22Rv1 (cell line): ENCODE results near the gene ZNF423.

Experiments used
- ZFX ChIP-seq: fragments of 450-650 bp; IDR thresholded peaks from 2 replicates; pipeline ENCODE4 v1.6.1; 2017; ENCODE audit warnings: antibody characterized with exemption, borderline replicate concordance
- TF ChIP-seq, protein P1 (sequence below): fragments of 450-650 bp; IDR thresholded peaks from 2 replicates; pipeline ENCODE4 v1.5.1; 2017; ENCODE audit warnings: mild to moderate bottlenecking

- TF ChIP-seq, protein P1, sequence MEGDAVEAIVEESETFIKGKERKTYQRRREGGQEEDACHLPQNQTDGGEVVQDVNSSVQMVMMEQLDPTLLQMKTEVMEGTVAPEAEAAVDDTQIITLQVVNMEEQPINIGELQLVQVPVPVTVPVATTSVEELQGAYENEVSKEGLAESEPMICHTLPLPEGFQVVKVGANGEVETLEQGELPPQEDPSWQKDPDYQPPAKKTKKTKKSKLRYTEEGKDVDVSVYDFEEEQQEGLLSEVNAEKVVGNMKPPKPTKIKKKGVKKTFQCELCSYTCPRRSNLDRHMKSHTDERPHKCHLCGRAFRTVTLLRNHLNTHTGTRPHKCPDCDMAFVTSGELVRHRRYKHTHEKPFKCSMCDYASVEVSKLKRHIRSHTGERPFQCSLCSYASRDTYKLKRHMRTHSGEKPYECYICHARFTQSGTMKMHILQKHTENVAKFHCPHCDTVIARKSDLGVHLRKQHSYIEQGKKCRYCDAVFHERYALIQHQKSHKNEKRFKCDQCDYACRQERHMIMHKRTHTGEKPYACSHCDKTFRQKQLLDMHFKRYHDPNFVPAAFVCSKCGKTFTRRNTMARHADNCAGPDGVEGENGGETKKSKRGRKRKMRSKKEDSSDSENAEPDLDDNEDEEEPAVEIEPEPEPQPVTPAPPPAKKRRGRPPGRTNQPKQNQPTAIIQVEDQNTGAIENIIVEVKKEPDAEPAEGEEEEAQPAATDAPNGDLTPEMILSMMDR, result no peak
- TF ChIP-seq ZFX, result no peak
Observed at GRCh38 chr16:49515861-49516260, 340.1 kb downstream of the ZNF423 start.
